ENCODE measurements around the gene ST6GAL1. TPM values are rescaled to one million over a fixed set of nuclear protein-coding genes. Genes with fewer than 3 reads are reported as not detected.
"Not testable (repeated sequence)": the region's sequence is repeated elsewhere in the genome, so short reads cannot be mapped to it uniquely, and the experiment has no call there.

The ST6GAL1 gene
- total RNA-seq, 4 donors from 2014 or later, result 74.8 to 189 (median 113) TPM

DNA sequence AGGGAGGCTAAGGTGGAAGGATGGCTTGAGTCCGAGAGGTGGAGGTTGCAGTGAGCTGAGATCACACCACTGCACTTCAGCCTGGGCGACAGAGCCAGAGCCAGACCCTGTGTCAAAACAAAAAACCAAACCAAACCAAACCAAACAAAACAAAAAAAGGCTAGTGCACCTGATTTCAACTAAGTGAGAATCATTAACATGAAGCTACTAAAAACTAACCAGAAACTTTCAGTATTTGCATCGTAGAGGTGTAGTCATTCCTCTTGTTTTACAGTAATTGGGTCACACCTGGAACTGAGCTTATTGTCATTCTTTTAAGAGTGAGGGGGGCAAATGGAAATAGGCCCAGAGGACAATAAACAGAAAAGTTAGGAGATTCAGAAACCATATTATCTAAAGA lies 58.5 kb downstream of the ST6GAL1 start:
- TF ChIP-seq CTCF (IDR thresholded peaks at IDR 0.05), result no peak
- no peak for TF ChIP-seq POLR2A (IDR thresholded peaks at IDR 0.05)
- DNase-seq, result no peak
- Histone ChIP-seq H3K36me3 (no peaks in the 10 kb centered on the region), H3K27me3 (no peaks in the 10 kb centered on the region), H3K27ac (peak overlapping the region in 2 of 3 donors; percentile 54 to 64), H3K9me3 (no peaks in the 10 kb centered on the region), H3K4me3 (replicated peaks in 1 of 3) (no peak overlapping the region), H3K4me1 (peaks cover 51 to 81% of the 10 kb centered on the region in 2 donors)
- 83 to 85% methylated on average over 3 of the region's 3 CpGs for WGBS, 2 donors
- intact Hi-C loops (cut with DNase I), result no loop called here

DNA sequence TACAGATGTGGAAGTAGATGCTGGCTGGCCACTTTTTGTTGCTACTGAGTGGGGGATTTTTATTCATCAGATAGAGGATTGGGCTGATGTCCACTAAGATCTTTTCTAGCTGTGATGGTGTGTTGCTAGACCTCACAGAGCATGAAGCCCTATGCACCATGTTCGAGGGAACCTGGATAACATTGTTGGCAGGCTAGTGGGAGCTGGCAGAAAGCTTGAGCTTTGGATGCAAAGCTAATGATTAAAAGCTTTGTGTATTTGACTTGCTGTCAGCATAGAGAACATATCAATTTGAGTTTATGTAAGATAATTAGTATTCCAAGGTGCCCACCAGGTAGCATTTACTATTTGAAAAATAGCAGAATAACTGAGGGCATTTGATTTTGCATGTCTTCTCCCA lies 59.1 kb downstream of the ST6GAL1 start:
- DNase-seq, result no peak
- Histone ChIP-seq H3K4me1 (peaks cover 57 to 82% of the 10 kb centered on the region in 2 donors), H3K36me3 (no peaks in the 10 kb centered on the region), H3K4me3 (replicated peaks in 1 of 3) (no peak overlapping the region), H3K27me3 (no peaks in the 10 kb centered on the region), H3K9me3 (no peaks in the 10 kb centered on the region), H3K27ac (peak overlapping the region in 2 of 3 donors; percentile 64 to 68)
- 86 to 93% methylated on average over 1 of the region's 1 CpG for WGBS, 2 donors
- TF ChIP-seq CTCF (IDR thresholded peaks at IDR 0.05) (no peak), POLR2A (IDR thresholded peaks at IDR 0.05) (no peak)
- intact Hi-C loops (cut with DNase I), result no loop called here

DNA sequence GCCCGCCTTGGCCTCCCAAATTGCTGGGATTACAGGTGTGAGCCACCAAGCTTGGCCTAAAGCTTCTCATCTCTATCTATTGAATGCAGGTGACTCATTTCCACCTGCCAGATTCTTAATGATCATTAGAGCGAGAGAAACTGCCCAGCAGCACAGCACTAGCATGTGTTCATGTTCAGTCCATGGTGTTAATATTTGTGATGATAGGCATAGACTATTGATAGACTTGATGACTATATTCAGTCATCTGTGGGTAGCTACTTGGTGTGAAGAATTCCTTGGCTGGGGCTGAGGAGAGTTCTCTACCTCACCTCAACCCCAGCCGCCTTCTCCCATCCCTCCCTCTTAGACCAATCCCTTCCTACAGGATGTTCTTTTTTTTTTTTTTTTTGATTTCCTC lies 60.0 kb downstream of the ST6GAL1 start:
- H3K9me3 ChIP-seq, result no peaks in the 10 kb centered on the region
- no peak overlapping the region for H3K4me3 ChIP-seq (replicated peaks in 1 of 3)
- no peak for DNase-seq
- no peaks in the 10 kb centered on the region for H3K36me3 ChIP-seq
- peak overlapping the region; percentile 52 to 68 (median 64) for H3K27ac ChIP-seq
- peaks cover 65 to 85% of the 10 kb centered on the region in 2 donors for H3K4me1 ChIP-seq
- 96 to 98% methylated on average over 3 of the region's 3 CpGs for WGBS, 2 donors
- intact Hi-C loops (cut with DNase I), result no loop called here
- H3K27me3 ChIP-seq, result no peaks in the 10 kb centered on the region
- TF ChIP-seq POLR2A (IDR thresholded peaks at IDR 0.05) (no peak), CTCF (IDR thresholded peaks at IDR 0.05) (no peak)

DNA sequence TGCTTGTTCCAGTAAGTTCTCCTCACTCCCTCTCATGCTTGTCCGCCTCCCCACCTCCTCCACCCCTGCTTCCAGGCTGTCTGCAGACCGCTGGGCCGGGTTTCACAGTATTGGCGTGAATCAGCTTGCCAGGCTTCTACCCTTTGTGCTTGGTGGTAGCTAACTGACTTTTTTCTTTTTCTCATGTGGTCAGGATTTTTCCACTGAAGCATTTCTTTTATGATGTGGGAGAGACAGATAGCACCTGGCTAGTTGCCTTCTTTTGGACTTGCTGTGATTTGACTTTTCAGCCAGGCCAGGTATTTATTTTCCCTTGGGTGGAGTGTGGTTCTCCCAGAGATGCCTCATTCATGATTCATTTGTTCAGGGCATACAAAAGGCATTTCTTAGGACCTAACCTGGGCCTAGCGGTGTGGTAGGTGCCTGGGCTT lies 60.6 kb downstream of the ST6GAL1 start:
- H3K4me3 ChIP-seq (replicated peaks in 1 of 3), result no peak overlapping the region
- peak overlapping the region; percentile 52 to 68 (median 64) for H3K27ac ChIP-seq
- no peaks in the 10 kb centered on the region for H3K36me3 ChIP-seq
- H3K4me1 ChIP-seq, result peaks cover 65 to 88% of the 10 kb centered on the region in 2 donors
- TF ChIP-seq CTCF (IDR thresholded peaks at IDR 0.05) (no peak), POLR2A (IDR thresholded peaks at IDR 0.05) (peak in 1 of 2 donors; percentile 16)
- H3K27me3 ChIP-seq, result no peaks in the 10 kb centered on the region
- intact Hi-C loops (cut with DNase I), result no loop called here
- WGBS, 2 donors, result 65 to 82% methylated on average over 5 of the region's 5 CpGs
- peak; percentile 83 to 84 for DNase-seq
- no peaks in the 10 kb centered on the region for H3K9me3 ChIP-seq

DNA sequence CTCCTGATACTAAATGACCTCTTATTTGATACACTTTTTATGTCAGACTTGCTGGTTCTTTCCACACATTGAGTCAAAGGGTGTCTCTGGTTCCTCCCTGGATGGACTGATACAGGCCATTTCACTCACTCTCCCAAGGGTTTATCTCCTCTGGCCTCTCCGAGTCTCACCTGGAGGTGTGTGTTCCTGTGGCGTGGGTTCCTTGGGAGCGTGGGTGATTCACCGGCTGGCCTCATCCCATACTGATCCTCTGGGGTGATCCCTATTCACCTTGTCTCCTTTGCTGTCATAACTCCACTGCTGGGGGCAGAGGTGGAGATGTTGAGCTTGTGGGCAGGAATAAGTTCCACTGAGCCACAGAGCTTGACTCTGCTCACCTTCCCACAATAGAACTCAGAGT lies 61.1 kb downstream of the ST6GAL1 start:
- Histone ChIP-seq H3K27ac (peak overlapping the region in 2 of 3 donors; percentile 68 to 87), H3K4me1 (peaks cover 65 to 89% of the 10 kb centered on the region in 2 donors), H3K27me3 (no peaks in the 10 kb centered on the region), H3K9me3 (no peaks in the 10 kb centered on the region), H3K4me3 (replicated peaks in 1 of 3) (no peak overlapping the region), H3K36me3 (no peaks in the 10 kb centered on the region)
- TF ChIP-seq CTCF (IDR thresholded peaks at IDR 0.05) (no peak), POLR2A (IDR thresholded peaks at IDR 0.05) (no peak)
- 98 to 100% methylated on average over 4 of the region's 4 CpGs for WGBS, 2 donors
- intact Hi-C loops (cut with DNase I), result no loop called here
- DNase-seq, result no peak

GRCh38 chr3:186992096-186992495 lies 61.8 kb downstream of the ST6GAL1 start:
- H3K36me3 ChIP-seq; DNase-seq; intact Hi-C loops (cut with DNase I); H3K27me3 ChIP-seq; H3K4me3 ChIP-seq (replicated peaks in 1 of 3); H3K9me3 ChIP-seq: not testable (repeated sequence)
- Histone ChIP-seq H3K27ac (peak overlapping the region; percentile 64 to 87 (median 68)), H3K4me1 (peaks cover 60 to 82% of the 10 kb centered on the region in 2 donors)
- WGBS, 2 donors, result 93 to 95% methylated on average over 1 of the region's 1 CpG
